Uterus (tissue), 2 donors: Measurements from ENCODE around the gene P2RX3.

Experiments used
- CTCF ChIP-seq, 4 experiments: fragments of 200-600 bp in 2 of 4; fragments of 450-650 bp in 2 of 4; sonication (generic) in 2 of 4; IDR thresholded peaks; one replicate each; pipeline ENCODE4 v1.5.1; 2016 to 2019; ENCODE audit warnings: antibody characterized with exemption in 4 of 4, mild to moderate bottlenecking in 2 of 4, moderate library complexity in 1 of 4
- POLR2A ChIP-seq, 2 donors: fragments of 450-650 bp; IDR thresholded peaks; one replicate each; pipeline ENCODE4 v1.6.1; 2016; ENCODE audit warnings: antibody characterized with exemption in 2 of 2, mild to moderate bottlenecking in 1 of 2, moderate library complexity in 1 of 2

GRCh38 chr11:57410287-57410686 is 72.1 kb downstream of the P2RX3 start:
- no peak for TF ChIP-seq CTCF (IDR thresholded peaks at IDR 0.05)
- no peak for TF ChIP-seq POLR2A (IDR thresholded peaks at IDR 0.05)
